Ovary (tissue), 9 donors: ENCODE measurements around the gene ABI3BP. TPM values are rescaled to one million over a fixed set of nuclear protein-coding genes. Genes with fewer than 3 reads are reported as not detected.

Source experiments
- DNase-seq, 5 donors: peaks; one replicate each; pipeline ENCODE4 v3.0.0-alpha.2; 2019 to 2020
- H3K27ac ChIP-seq, 2 donors: fragments of 200-600 bp; one replicate each; pipeline versions ENCODE4 v1.5.1 to v1.8.0; 2019 to 2022
- H3K27me3 ChIP-seq: fragments of 200-600 bp; one replicate; pipeline ENCODE4 v1.8.0; 2022
- H3K36me3 ChIP-seq: fragments of 200-600 bp; sonication (generic); one replicate; pipeline ENCODE4 v1.5.1; 2019
- H3K4me1 ChIP-seq: one replicate; pipeline ENCODE4 v1.8.1; 2013; ENCODE audit warnings: mild to moderate bottlenecking, moderate library complexity; ENCODE audit not compliant: insufficient read depth
- H3K4me3 ChIP-seq: fragments of 200-600 bp; sonication (generic); one replicate; pipeline ENCODE4 v1.5.1; 2017
- H3K9me3 ChIP-seq, 2 donors: fragments of 200-600 bp in 1 of 2; sonication (generic) in 1 of 2; one replicate each; pipeline versions ENCODE4 v1.5.1 to v1.8.1; 2013 to 2019; ENCODE audit warnings: mild to moderate bottlenecking in 1 of 2, moderate library complexity in 1 of 2
- CTCF ChIP-seq, 3 donors: fragments of 450-650 bp in 2 of 3; fragments of 200-600 bp in 1 of 3; IDR thresholded peaks; one replicate each; pipeline versions ENCODE4 v1.5.1 to v1.8.0; 2016 to 2022; ENCODE audit warnings: antibody characterized with exemption in 3 of 3, mild to moderate bottlenecking in 1 of 3
- EP300 ChIP-seq: sonication (generic); formaldehyde crosslinking; IDR thresholded peaks from one replicate; pipeline ENCODE4 v1.6.1; 2017; ENCODE audit warnings: antibody characterized with exemption
- POLR2A ChIP-seq: fragments of 450-650 bp; IDR thresholded peaks from one replicate; pipeline ENCODE4 v1.6.1; 2017; ENCODE audit warnings: antibody characterized with exemption, mild to moderate bottlenecking, moderate library complexity
- WGBS, 3 donors: extraction: QIAGEN DNeasy Blood & Tissue Kit in 1 of 3; methylation state at CpG; one replicate each; pipeline versions ENCODE4 v1.1.5 to v1.1.7; 2013 to 2017; 5-methylcytosine and 5-hydroxymethylcytosine counted together
- intact Hi-C, 4 donors: fragments of 100-400 bp; cut with DNase I; formaldehyde crosslinking; loops; one replicate each; pipeline versions ENCODE4 v1.11.0 to v1.15.1; 2022 to 2023
- polyA plus RNA-seq, 2 donors: library from polyadenylated mRNA; stranded (reverse); fragments of 200-250 nt in 1 of 2; fragments of 350-450 nt in 1 of 2; fragmentation: Illumina TruSeq in 1 of 2; extraction: RNeasy Lipid Tissue Mini Kit (QIAGEN cat#74804) in 1 of 2; gene quantifications; one replicate each; pipeline ENCODE4 v1.2.3, GENCODE V29; 2013 to 2014
- total RNA-seq, 7 donors: library from RNA; depleted of rRNA in 2 of 7; stranded (reverse); fragments of >200 nt in 2 of 7; fragmentation: NEBNext Ultra II Directional in 3 of 7; extraction: Animal tissue kit (Norgen Biotek cat#: 25700) in 3 of 7; gene quantifications; one replicate each; pipeline versions ENCODE4 v1.1.0 to v1.2.4, GENCODE V29; 2016 to 2023
- donor health status: DM: no; HTN: no; CAD: no; lungs with moderate emphysema.
- donor health status: DM: no; HTN: no; CAD: no.
- donor health status: Bipolar disorder and iron deficiency.
- donor health status: DM: yes; HTN: yes; CAD: no.
- donor health status: DM: no; HTN: no; CAD: no.
- donor health status: DM: yes; HTN: yes; CAD: no.

ABI3BP gene
- total and polyA plus RNA-seq, 9 donors: 31.1 to 229 (median 84.1) TPM

DNA sequence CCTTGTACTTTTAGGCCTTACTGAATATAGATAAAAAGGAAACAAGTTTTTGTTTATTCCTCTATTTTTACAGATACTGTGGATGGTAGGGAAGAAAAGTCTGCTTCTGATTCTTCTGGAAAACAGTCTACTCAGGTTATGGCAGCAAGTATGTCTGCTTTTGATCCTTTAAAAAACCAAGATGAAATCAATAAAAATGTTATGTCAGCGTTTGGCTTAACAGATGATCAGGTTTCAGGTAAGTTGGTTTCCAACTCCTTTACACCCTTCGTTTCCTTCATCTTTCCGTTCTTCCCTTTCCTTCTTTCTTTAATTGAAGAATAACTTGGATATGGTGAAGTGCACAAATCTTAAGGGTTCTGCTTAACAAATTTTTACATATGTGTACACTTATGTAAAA lies 260.8 kb downstream of the ABI3BP start:
- Histone ChIP-seq H3K4me1 (no peaks in the 10 kb centered on the region), H3K36me3 (no peaks in the 10 kb centered on the region), H3K27me3 (no peaks in the 10 kb centered on the region), H3K27ac (no peak overlapping the region), H3K9me3 (no peaks in the 10 kb centered on the region), H3K4me3 (no peak overlapping the region)
- DNase-seq: no peak
- intact Hi-C loops: no loop called here
- 91 to 92% (median 92%) methylated on average over 3 of the region's 3 CpGs for WGBS, 3 donors
- TF ChIP-seq CTCF (IDR thresholded peaks at IDR 0.05) (no peak), POLR2A (no peak), EP300 (no peak)

GRCh38 chr3:100730524-100730923 lies 262.7 kb downstream of the ABI3BP start:
- no peaks in the 10 kb centered on the region for H3K36me3 ChIP-seq
- H3K9me3 ChIP-seq: no peaks in the 10 kb centered on the region
- DNase-seq: no peak
- 82 to 89% (median 86%) methylated on average over 3 of the region's 3 CpGs for WGBS, 3 donors
- intact Hi-C loops: no loop called here
- TF ChIP-seq EP300: no peak
- no peak for TF ChIP-seq CTCF (IDR thresholded peaks at IDR 0.05)
- TF ChIP-seq POLR2A: no peak
- H3K4me1 ChIP-seq: no peaks in the 10 kb centered on the region
- H3K4me3 ChIP-seq: no peak overlapping the region
- no peaks in the 10 kb centered on the region for H3K27me3 ChIP-seq
- no peak overlapping the region for H3K27ac ChIP-seq

DNA sequence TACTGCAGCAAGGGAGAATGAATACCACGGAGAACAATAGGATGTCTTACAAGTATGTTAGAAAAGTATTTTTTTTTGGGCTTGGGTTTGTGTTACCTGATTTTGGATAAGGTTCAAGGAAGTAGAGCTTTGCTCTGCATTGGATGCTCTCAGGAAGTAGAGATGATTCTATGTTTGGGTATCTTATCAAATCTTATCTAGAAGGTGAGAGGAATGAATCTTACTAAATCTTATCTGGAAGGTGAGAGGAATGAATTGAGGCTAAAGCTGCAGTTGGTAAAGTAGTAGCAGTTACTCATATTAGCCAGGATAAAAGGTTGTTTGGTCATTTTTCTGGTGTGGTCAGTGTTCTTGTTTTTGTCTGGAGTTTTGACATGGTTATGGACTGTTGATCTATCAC lies 266.5 kb downstream of the ABI3BP start:
- 93 to 95% (median 94%) methylated on average over 1 of the region's 1 CpG for WGBS, 3 donors
- no peaks in the 10 kb centered on the region for H3K36me3 ChIP-seq
- H3K9me3 ChIP-seq: no peaks in the 10 kb centered on the region
- H3K27ac ChIP-seq: no peak overlapping the region
- intact Hi-C loops: no loop called here
- no peak overlapping the region for H3K4me3 ChIP-seq
- no peak for DNase-seq
- H3K27me3 ChIP-seq: no peaks in the 10 kb centered on the region
- no peaks in the 10 kb centered on the region for H3K4me1 ChIP-seq
- TF ChIP-seq CTCF (IDR thresholded peaks at IDR 0.05) (no peak), EP300 (no peak), POLR2A (no peak)

GRCh38 chr3:100725935-100726513 lies 267.2 kb downstream of the ABI3BP start:
- intact Hi-C loops: no loop called here
- TF ChIP-seq CTCF (IDR thresholded peaks at IDR 0.05) (no peak), POLR2A (no peak), EP300 (no peak)
- WGBS, 3 donors: 97 to 98% (median 97%) methylated on average over 3 of the region's 3 CpGs
- no peak overlapping the region for H3K4me3 ChIP-seq
- no peaks in the 10 kb centered on the region for H3K36me3 ChIP-seq
- no peaks in the 10 kb centered on the region for H3K4me1 ChIP-seq
- DNase-seq: no peak
- H3K27me3 ChIP-seq: no peaks in the 10 kb centered on the region
- no peak overlapping the region for H3K27ac ChIP-seq
- no peaks in the 10 kb centered on the region for H3K9me3 ChIP-seq
